Measurements from ENCODE around the gene SLC25A22.

SLC25A22 gene

DNA sequence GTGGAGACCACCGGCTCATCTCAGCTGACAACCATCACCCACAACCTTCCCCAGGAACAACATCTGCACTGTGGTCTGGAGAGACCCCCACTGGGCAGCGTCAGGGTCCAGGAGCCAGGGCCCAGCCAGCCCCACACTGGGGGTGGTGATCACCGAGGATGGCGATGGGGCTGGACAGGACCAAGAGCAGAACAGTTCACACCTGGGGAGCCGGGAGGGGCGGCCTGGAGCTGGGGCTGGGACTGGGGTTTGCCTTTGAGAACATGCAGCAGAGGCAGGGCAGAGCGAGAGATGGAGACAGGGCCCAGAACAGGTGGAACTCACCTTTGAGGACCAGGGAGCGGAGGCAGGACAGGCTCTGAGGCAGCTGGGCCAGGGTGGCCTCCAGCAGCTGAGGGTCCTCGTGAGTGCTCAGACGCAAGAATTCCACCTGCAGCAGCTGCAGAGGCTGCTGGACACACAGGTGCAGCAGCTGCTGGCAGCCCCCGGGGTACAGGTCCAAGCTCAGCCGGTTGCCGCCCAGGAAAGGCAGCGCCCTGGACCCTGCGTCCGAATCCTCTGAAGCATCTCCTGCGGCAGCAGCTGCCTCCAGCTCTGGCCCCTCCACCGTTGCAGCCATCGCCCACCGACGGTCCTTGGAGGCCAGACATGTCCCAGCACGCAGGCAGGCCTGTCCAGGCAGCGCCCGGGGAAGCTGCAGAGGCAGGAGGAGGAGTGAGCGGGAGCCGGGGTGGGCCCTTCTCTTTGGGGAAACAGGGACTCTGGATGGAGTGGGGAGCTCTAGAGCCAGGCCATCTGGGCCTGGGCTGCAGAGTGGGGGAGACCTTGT lies 5.9 kb upstream of the SLC25A22 start:
- no peak for DNase-seq

DNA sequence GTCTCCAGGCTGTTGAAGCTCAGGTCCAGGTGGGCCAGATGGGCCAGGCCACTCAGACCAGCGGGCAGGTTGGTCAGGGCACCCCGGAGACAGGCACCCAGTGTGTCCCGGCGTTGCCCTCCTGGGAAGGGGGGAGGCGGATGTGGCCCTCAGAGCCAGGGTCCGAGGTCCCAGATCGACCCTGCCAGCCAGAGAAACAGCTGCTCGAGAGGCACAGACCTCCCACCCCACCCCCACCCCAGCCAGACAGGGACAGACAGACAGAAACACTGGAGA lies 5.3 kb upstream of the SLC25A22 start:
- DNase-seq: no peak

DNA sequence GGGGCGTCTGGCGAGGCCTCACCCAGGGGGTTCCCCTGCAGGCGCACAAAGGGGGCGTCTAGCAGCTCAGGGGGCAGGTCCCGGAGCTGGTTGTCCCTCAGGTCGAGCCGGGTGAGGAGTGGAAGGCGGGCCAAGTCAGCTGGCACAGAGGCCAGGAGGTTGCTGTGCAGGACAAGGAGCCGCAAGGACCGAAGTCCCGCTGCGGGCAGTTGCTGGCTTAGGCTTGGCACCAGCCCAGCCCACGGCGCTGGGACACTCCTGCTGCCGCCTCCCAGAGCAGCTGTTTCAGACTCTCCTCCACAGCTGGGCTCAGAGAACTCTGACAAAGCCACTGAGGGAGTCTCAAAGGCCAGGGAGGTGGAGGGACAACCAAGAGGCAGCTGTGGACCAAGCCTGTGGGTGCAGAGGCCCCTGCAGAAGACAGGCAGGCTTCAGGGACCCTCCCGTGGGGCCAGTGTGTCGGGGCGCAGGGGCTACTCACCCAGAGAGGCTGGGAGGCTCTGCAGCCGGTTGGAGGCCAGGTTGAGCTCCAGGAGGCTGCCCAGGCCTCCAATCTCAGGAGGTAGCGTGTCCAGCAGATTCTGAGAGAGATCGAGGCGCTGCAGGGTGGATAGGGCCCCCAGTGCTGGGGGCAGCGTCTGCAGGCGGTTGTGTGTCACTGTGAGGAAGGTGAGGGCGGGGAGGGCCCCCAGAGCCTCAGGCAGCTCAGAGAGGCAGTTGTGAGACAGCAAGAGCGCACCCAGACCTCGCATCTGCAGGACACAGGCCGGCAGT lies 4.8 kb upstream of the SLC25A22 start:
- DNase-seq: no peak

DNA sequence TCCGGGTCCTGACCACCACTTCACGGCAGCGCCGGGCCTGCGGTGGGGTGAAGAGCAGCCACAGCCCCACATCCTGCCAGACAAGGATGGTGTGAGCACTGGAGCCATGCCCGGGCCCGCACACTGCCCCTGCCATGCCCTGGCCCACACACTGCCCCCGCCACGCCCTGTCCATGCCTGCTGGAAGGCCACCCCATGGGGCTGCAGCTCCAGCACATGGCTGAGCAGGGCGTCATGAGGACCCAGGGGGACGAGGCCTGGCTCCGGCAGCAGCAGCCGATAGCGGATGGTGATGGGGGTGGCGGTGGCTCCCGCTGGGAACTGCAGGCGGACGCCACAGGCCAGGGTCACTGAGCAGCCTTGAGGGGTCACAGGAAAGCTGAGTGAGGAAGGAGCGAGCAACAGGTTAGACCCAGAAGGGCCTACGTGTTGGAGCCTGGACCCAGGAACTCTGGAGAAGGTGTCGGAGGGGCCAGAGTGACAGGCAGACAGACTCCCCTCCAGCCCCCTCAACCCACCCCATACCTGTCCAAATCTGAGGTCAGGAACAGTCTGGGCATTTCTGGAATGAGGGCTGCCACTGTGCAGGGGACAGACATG lies 4.0 kb upstream of the SLC25A22 start:
- DNase-seq: no peak

DNA sequence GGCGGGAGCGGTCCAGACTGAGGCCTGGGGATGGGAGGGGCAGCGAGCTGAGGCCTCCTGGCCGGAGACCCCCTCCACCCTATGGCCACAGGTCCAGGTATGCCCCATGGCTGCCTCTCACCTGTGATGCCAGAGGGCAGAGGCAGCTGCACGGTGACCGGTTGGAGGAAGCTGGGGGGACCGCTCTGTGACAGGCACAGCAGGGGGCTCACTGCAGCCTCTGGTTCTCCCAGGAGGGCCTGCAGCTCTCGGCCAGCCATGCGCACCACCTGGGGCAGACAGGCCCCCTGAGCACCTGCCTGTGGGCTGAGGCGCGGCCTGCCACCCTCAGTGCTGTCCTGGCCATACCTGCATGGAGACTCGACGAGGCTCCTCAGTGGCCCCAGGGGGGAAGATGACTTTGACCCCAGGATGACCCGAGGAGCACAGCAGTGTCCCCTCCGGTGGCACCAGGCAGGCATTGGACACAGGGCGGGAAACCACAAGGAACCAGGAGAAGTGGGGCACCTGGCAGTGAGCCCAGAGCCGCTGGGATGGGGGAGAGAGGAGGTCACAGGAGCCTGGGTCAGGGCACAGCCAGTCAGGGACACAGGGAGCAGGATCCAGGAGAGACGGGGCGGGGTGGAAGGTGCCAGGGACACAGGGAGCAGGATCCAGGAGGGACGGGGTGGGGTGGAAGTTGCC lies 3.2 kb upstream of the SLC25A22 start:
- DNase-seq: no peak

DNA sequence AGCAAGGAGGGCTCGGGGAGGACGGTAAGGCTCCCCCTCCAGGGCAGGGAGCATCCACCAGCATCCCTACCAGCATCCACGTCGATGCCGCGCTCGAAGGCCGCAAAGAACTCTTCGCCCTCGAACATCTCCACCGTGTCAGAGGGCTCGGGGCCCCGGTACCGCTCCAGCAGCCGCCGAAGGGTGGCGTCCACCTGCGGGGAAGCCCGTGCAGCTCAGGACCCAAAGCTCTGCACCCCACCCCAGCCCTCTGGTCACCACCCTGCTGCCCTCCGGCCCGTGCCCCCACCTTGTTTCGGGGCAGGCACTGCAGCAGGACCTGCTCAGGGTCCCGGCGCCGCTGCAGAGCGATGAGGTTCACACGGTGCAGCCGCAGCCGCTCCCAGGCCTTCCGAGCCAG lies 2.4 kb upstream of the SLC25A22 start:
- no peak for DNase-seq

DNA sequence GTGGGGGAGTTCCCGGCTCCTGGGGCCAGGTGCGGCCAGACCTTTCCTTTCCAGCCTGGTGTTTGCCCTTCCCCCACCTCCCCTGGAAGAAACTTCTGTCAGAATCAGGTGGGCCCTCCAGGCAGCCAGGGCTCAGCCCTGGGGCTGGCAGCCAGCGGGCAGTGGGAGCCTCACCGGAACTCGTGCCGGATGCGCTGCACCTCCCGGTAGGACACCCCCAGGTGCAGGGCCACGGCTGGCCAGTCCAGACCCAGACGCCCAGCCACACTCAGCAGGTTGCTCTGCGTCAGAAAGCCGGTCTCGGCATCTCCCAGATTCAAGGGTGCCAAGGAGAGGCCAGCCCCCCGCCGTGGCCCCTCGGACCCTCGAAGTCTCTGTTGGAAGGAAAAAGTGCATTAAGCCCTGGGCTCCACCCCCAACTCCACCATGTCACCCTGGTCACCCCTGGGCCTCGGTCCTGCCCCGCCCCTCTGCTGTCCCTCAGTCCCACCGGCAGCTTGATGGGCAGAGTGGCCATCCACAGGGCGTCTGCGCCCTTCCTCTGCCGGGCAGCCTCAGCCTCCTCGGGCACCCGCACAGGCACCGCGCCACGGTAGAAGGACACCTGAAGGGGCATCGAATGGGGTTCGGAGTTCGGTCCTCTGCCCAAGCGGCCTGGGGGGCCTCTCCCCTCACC lies 1.7 kb upstream of the SLC25A22 start:
- no peak for DNase-seq

DNA sequence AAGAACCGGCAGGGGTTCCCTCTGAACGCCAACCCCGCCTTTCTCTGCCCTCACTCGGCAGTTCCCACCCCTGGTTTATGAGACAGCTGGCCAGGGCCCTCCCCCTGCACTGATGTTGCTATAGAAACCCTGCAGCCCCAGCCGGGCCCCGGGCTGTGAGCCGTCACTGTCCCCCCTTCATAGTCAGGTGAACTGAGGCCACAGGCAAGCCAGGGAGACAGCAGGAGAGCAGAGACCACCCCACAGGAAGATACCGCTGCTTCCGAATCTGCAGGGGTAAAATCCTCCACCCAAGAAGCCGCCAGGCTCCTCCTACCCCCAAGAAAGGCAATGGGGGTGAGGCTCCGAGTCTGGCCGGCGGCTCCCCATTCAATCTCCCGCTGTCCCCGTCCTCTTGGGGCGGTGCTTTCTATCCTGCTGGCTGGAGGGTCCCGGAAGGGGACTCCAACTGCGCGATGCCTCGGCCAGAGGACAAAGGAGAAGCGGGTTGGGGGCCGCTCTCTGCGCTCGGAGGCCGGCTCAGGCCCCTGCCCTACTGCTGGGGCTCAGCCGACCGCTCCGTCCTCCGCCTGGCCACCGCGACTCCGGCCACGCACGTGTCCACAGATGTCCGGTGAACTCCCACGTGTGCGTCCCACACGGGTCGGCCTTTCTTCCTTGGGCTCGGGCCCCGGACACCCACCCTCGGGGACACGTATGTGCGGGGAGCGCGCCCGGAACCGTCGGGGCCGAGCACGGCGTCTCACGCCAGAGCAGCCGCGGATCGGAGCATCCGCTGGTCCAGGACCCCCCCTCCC lies 587 bp downstream of the SLC25A22 start:
- peak; percentile 92 for DNase-seq

DNA sequence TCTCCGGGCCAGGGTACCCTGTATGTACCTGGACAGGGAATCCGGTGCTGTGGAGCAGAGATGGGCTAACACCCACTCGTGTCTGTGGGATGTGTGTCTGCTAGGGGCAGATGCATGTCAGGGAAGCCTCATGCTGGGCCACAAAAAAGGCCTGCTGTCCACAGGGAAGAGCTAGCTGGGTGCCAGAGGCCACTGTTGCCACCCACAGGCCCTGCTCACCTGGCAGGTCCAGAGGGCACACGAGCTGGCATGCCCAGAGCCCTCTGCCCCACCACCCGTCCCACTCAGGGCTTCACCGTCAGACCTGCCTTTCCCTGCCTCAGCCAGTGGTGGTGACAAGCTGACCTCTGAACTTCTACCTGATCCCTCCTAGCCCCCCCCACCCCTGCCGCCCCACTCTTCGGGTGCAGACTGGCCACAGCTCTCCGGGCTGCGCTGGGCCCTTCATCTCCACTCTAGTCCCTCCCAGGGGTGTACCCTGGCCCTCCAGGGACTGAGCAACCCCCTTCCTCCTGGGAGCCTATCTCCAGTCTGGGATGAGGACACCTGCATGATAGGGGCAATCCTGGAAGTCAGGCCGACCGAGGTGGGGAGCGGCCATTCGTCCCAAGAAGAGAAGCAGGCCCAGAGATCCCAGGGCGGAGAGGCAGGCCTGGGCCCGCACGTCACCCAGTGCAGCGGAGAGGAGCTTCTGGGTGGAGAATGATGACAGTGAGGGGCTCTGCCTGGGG lies 1.4 kb downstream of the SLC25A22 start:
- no peak for DNase-seq

DNA sequence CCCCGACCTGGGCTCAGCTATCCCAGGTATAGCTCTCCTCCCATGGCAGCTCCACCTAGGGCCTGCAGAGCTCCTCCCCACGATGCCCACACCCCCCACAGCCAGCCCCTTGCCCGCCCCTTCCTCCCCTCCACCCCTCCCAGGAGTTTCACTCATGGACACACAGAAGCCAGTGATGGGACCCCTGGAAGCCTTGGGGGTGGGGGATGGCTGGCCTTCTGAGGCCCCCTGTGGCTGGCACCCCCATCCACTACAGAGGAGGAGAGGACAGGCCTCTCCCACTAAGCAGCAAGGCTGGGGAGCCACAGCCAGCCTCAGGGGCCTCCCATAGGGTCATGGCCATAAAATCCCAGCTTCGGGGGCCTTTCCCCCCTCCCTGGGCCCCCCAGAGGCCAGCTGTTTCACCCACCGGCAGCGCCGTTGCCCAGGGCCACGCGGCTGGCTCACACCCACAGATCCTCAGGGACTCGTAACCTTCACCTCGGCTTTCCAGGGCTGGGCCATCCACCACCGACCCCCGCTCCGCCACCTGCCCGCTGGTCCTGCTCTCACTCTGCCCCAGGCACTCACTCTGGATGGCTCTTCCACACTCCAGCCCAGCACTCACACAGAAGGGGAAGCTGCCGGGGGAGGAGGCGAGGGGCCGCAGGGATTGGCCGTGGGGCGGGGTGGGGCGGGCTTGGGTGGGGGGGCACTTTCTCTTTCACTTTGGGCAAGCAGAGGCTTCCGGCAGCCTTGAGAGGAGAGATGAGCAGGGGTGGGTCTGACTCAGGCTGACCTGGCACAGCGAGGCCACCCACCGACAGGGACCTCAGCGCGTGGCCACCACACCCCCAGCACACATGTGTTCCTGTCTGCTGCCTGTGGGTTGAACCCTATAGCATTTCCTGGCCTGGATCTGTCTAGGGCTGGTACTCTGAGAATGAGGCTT lies 2.2 kb downstream of the SLC25A22 start:
- DNase-seq: peak; percentile 55

DNA sequence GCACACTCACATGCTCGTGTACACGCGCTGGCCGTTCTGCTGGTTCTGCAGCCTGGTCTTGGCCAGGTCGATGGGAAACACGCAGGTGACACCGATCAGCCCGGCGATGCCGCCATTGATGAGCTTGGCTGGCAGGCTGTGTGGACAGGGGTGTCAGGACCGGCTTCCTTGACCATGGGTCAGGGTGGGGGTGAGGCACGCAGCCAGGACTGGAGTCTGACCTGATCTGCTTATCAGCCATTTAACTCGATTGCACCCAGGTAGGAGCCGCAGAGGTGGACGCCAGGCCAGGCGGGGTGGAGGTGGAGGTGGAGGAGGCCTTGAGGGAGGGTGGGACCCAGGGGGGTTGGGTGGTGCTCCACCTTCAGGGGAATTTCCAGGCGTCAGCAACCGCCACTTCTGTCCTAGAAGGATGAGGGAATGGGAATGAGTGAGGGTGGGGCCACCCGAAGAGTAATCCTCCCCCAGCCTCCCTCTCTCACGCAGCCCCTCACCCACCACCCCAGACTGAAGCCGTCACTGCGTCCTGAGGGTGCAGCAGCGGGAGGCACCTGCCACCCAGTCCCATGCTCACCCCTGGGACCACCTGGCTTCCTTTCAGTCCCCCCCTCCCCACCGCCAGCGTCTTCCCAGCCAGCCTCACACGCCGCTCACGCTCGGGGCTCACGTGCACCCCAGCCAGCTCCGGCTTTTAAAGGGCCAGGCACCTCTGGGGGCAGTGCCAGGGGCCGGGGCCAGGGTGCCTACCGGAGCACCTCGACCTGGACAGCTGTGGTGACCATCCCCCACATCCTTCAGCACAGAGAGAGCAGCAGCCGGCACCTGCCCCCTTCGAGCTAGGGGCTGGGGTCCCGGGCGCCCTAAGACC lies 3.1 kb downstream of the SLC25A22 start:
- no peak for DNase-seq

DNA sequence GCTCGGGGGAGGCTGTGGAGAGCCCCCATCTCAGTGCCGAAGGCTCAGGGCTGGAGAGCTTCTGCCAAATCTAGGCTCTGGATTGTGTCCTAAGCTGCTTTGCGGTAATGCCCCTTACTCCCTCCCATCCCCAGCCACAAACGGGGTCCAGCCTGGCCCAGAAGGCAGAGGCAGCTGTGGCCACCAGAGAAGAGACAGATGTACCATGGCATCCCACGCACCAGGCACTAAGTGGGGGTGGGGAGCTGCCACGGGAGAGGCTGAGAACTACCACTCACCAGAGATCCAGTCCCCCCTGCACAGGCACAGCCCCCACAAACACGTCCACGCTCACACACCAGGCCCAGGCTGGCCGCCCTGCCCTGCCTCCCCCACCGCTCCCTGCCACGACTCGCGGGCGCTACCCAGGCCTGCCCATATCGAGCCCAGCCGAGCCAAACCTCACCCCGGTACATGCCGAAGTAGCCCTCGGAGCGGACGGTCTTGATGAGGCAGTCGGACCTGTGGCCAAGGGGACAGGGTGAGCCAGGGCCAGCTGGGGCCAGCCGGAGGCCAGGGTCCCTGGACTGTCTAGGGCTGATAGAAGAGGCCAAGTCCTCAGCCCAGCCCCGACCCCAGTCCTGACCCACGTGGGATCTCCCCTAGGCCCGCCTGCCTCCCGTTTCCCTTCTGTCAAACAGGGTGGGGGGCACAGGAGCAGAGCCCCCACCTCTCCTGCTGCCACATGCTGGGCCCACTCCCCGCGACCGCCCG lies 3.9 kb downstream of the SLC25A22 start:
- DNase-seq: no peak

DNA sequence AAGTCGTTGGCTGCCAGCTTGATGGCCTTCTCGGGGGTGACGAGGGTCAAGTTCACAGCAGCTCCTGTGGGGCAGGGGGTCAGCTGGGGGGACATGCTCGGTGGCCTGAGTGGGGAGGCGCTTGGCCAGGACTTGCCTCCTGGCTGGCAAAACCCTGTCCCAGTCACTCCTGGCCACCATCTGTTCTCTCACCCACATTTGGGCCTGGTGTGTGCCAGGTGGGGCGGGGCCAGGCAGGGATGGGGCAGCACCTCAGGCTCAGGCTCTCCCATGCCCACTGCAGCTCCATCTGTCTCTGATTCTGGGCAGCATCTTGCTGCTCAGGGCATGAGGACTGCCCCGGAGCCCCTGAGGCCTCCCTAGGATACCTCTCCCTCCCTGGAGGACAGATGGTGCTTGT lies 4.5 kb downstream of the SLC25A22 start:
- DNase-seq: no peak

DNA sequence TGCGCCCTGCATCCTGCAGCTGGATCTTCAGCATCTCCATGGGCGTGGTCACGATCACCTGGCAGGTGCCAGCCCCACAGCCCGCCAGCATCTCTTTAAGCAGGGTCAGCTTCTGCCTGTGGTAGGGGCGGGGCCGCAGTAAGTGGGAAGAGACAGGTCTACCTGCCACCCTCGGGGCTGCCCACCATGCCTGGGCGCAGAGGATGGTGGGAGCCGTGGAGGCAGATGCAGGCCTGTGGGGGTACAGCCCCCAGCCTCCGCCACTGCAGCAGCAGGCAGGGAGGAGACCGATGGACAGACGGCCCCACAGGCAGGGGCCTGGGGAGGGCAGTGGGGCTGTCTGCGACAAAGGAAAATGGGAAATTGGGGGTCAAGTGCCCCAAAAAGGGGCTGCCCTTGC lies 5.2 kb downstream of the SLC25A22 start:
- DNase-seq: no peak

DNA sequence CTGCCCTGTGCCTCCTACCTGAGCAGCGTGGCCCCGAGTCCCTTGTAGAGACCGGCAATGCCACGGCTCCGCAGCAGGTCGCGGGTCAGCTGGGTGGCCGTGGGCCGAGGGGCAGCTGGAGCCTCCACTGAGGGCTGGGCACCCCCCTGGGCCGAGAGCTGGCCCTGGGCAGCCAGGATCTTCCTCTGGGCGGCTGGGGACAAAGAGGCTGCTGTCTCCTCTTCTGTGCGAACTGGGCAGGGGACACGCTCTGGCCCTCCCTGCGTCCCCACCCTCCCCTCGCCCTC lies 5.6 kb downstream of the SLC25A22 start:
- DNase-seq: no peak

DNA sequence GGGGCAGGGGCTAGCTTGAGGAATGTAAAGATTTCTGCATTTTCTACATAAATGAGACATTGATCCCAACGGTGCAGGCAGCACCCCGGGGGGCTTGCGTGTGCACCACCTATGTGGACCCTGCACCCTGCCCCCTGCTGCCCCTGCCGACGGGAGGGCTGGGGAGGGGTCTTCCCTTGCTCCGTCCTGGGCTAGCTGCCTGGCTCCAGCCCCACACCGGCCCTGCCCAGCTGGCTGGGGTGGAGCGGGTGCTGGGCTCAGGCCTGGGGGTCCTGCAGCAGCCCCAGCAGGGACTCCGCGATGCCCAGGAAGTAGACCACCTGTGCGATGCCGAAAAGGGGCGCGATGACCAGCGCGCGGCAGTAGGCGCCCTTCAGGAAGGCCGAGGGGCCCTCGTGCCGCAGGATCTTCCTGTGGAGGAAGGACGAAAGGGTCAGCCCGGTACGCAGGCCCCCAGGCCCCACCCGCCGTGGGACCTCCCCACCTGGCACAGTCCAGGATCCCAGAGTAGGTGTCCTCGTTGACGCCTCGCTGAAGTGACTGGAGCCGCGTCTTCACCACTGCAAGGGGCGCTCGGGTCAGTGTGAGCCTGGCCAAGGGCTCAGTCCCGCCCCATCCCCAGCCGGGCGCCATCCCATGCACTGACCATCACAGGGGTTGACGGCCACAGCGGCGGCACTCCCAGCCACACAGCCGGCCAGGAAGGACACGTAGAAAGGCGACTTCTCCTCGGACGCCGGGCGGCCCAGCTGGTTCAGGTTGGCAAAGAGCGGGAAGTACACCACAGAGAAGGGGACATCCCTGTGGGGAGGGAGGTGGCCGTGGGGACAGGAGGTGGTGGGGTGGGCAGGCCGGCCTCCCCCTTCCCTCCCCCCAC lies 6.2 kb downstream of the SLC25A22 start:
- no peak for DNase-seq
